SU-DHL-6 (cell line): Measurements from ENCODE around the gene IFI35.

Experiments
- H2AFZ ChIP-seq: fragments of 200-600 bp; sonication (generic); 2 replicates; pipeline ENCODE4 v1.6.1; 2014; ENCODE audit warnings: low read depth, mild to moderate bottlenecking, moderate library complexity, mixed read lengths, antibody characterized with exemption, low read length; ENCODE audit not compliant: severe bottlenecking
- H3F3A ChIP-seq: fragments of 200-600 bp; shearing (Covaris generic); 2 replicates; pipeline ENCODE4 v1.6.0; 2016; ENCODE audit warnings: antibody characterized with exemption, mild to moderate bottlenecking; ENCODE audit not compliant: insufficient read depth
- H3K27ac ChIP-seq: fragments of 200-600 bp; sonication (generic); 2 replicates; pipeline ENCODE4 v1.5.1; 2016; ENCODE audit warnings: low read depth, mild to moderate bottlenecking, low read length, moderate library complexity, mixed read lengths
- H3K27me3 ChIP-seq: fragments of 200-600 bp; sonication (generic), shearing (Covaris generic); 2 replicates; pipeline ENCODE4 v1.6.0; 2014; ENCODE audit warnings: mild to moderate bottlenecking, low read length
- H3K36me3 ChIP-seq: fragments of 200-600 bp; sonication (generic); 2 replicates; pipeline ENCODE4 v1.6.1; 2014; ENCODE audit warnings: mild to moderate bottlenecking, low read length, mixed read lengths
- H3K4me2 ChIP-seq: fragments of 300-600, 200-600 bp; shearing (Covaris generic), sonication (generic); 2 replicates; pipeline ENCODE4 v1.6.0; 2014; ENCODE audit warnings: low read length, low read depth, mild to moderate bottlenecking; ENCODE audit not compliant: poor library complexity, severe bottlenecking
- H3K4me3 ChIP-seq: fragments of 200-600 bp; sonication (generic); 2 replicates; pipeline ENCODE4 v1.5.1; 2014; ENCODE audit warnings: antibody characterized with exemption, low read length, mild to moderate bottlenecking, mixed read lengths; ENCODE audit not compliant: insufficient read depth, poor library complexity, severe bottlenecking
- H3K79me2 ChIP-seq: fragments of 200-600 bp; sonication (generic); 2 replicates; pipeline ENCODE4 v1.6.1; 2014; ENCODE audit warnings: mild to moderate bottlenecking, low read length, moderate library complexity; ENCODE audit not compliant: insufficient read depth
- H3K9ac ChIP-seq: fragments of 200-600 bp; sonication (generic); 2 replicates; pipeline ENCODE4 v1.7.0; 2014; ENCODE audit warnings: mild to moderate bottlenecking, low read length
- H3K9me2 ChIP-seq: fragments of 200-600 bp; sonication (generic); replicated peaks from 2 replicates; pipeline ENCODE4 v1.6.1; 2014; ENCODE audit warnings: low read length; ENCODE audit not compliant: insufficient read depth
- H3K9me3 ChIP-seq: fragments of 200-600 bp; sonication (generic); 2 replicates; pipeline ENCODE4 v1.6.1; 2014; ENCODE audit warnings: low read length, mixed read lengths; ENCODE audit not compliant: insufficient read depth
- H4K20me1 ChIP-seq: fragments of 200-600 bp; sonication (generic); 2 replicates; pipeline ENCODE4 v1.6.1; 2014; ENCODE audit warnings: low read depth, mild to moderate bottlenecking, antibody characterized with exemption, low read length, moderate library complexity, mixed read lengths
- EZH2phosphoT487 ChIP-seq: fragments of 200-600 bp; sonication (generic), shearing (Covaris generic); conservative IDR thresholded peaks from 2 replicates; pipeline ENCODE4 v1.6.1; 2018; ENCODE audit warnings: mild to moderate bottlenecking, antibody characterized with exemption, low read length, moderate library complexity, mixed read lengths
- TF ChIP-seq, protein P1 (sequence below): fragments of 200-600 bp; sonication (generic); IDR thresholded peaks from one replicate; pipeline ENCODE4 v1.5.1; 2017; ENCODE audit warnings: antibody characterized with exemption, mild to moderate bottlenecking, low read length, moderate library complexity; ENCODE audit not compliant: insufficient read depth, poor library complexity, severe bottlenecking

Gene IFI35

DNA sequence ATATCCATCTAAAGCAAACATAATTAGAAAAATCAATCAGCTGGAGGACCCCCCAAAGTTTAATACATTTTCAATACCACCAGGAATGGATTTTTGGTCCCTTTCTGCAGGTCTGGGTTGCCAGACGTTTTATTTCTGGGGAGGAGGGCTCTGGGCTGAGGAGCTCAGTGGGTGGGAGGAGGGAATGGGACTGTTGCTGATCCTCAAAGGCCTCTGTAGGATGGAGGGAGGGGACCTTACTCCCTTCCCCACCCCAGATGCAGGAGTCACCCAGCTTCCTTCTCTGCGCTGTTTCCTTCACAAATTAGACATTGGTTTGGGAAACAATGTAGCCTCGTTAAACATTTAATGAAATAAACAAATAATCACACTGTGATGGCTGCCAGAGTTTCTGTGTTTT is 25.1 kb downstream of the IFI35 start:
- no peak overlapping the region for H3K27ac ChIP-seq
- H3K9me3 ChIP-seq = no peaks in the 10 kb centered on the region
- no peaks in the 10 kb centered on the region for H3K27me3 ChIP-seq
- H3K4me3 ChIP-seq = no peak overlapping the region
- no peaks in the 10 kb centered on the region for H3K9me2 ChIP-seq
- H4K20me1 ChIP-seq = no peaks in the 10 kb centered on the region
- H3K36me3 ChIP-seq = no peaks in the 10 kb centered on the region
- no peak overlapping the region for H2AFZ ChIP-seq
- H3K79me2 ChIP-seq = no peaks in the 10 kb centered on the region
- H3K9ac ChIP-seq = no peak overlapping the region
- H3F3A ChIP-seq = no peaks in the 10 kb centered on the region; the same call in 1 of the 2 replicates
- TF ChIP-seq EZH2phosphoT487 = no peak
- H3K4me2 ChIP-seq = no peak overlapping the region

DNA sequence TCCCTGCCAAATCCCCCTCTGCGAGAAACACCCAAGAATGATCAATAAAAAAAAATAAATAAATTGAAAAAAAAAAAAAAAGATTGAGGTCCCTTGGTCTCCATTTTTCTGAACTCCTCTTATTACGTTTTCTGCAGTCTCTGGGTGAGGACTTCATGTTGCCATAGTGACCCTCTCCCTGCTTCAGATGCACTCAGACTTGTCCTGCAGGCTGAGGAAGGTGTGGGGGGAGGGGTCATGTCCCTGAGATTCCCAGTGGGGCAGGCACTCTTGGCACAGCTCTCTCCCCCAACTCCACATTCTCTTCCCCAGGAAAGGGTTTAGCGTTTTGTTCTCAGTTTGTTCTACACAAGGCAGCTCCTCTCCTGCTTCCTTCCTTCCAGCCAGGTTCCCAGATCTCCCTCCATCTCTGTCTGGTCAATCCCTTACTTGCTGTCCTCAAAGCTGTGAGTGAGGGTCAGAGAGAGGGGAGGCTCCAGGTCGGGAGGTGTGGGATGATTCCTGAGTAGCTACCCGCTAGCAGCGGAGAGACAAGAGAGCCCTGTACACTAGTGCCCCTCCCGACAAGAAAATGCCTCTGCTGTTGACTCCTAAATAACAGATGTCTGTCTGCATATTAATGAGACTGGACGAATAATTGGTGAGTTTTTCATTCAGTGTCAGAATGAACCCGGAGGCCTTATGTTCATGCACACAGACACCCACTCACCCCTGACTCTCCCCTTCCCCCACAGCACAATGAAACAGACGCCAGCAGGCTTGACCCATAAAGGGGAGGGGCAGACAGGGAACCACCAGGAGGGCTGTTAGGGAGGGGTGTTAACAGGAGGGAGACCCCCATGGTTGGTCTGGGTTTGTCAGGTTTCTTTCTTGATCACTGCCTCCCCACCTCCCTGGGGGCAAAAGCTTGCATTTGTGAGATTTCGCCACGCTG is 27.6 kb downstream of the IFI35 start:
- no peak overlapping the region for H2AFZ ChIP-seq
- no peaks in the 10 kb centered on the region for H3K79me2 ChIP-seq
- H3F3A ChIP-seq = no peaks in the 10 kb centered on the region
- no peaks in the 10 kb centered on the region for H3K9me2 ChIP-seq
- no peaks in the 10 kb centered on the region for H3K36me3 ChIP-seq
- no peak overlapping the region for H3K4me2 ChIP-seq
- no peaks in the 10 kb centered on the region for H4K20me1 ChIP-seq
- TF ChIP-seq EZH2phosphoT487 = no peak
- TF ChIP-seq, protein P1, sequence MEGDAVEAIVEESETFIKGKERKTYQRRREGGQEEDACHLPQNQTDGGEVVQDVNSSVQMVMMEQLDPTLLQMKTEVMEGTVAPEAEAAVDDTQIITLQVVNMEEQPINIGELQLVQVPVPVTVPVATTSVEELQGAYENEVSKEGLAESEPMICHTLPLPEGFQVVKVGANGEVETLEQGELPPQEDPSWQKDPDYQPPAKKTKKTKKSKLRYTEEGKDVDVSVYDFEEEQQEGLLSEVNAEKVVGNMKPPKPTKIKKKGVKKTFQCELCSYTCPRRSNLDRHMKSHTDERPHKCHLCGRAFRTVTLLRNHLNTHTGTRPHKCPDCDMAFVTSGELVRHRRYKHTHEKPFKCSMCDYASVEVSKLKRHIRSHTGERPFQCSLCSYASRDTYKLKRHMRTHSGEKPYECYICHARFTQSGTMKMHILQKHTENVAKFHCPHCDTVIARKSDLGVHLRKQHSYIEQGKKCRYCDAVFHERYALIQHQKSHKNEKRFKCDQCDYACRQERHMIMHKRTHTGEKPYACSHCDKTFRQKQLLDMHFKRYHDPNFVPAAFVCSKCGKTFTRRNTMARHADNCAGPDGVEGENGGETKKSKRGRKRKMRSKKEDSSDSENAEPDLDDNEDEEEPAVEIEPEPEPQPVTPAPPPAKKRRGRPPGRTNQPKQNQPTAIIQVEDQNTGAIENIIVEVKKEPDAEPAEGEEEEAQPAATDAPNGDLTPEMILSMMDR = no peak
- H3K27me3 ChIP-seq = no peaks in the 10 kb centered on the region
- no peak overlapping the region for H3K4me3 ChIP-seq
- H3K27ac ChIP-seq = no peak overlapping the region
- H3K9me3 ChIP-seq = no peaks in the 10 kb centered on the region
- no peak overlapping the region for H3K9ac ChIP-seq

DNA sequence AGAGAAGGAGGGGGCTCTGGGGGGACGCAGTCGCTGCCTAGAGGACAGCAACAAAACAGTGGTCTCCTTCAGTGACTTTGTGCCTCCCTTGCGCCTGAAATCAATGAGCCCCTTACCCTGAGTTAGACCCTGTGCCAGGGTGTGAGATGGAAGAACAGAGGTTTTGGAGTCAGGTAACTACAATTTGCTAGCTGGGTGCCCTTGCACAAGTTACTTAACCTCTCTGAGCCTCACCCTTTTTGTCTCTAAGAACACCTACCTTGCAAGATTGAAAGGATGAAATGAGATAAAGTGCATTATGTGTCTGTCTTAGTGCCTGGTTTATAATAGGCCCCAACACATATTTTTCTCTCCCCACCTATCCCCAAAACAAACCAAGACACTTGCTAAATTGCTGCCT is 28.3 kb downstream of the IFI35 start:
- no peaks in the 10 kb centered on the region for H3K9me3 ChIP-seq
- H3K4me2 ChIP-seq = no peak overlapping the region
- no peak overlapping the region for H3K9ac ChIP-seq
- no peak overlapping the region for H2AFZ ChIP-seq
- TF ChIP-seq, protein P1 = no peak
- TF ChIP-seq EZH2phosphoT487 = no peak
- H3K79me2 ChIP-seq = no peaks in the 10 kb centered on the region
- no peaks in the 10 kb centered on the region for H3K27me3 ChIP-seq
- no peak overlapping the region for H3K4me3 ChIP-seq
- no peaks in the 10 kb centered on the region for H3F3A ChIP-seq
- H3K36me3 ChIP-seq = no peaks in the 10 kb centered on the region
- no peaks in the 10 kb centered on the region for H3K9me2 ChIP-seq
- no peaks in the 10 kb centered on the region for H4K20me1 ChIP-seq
- H3K27ac ChIP-seq = no peak overlapping the region

DNA sequence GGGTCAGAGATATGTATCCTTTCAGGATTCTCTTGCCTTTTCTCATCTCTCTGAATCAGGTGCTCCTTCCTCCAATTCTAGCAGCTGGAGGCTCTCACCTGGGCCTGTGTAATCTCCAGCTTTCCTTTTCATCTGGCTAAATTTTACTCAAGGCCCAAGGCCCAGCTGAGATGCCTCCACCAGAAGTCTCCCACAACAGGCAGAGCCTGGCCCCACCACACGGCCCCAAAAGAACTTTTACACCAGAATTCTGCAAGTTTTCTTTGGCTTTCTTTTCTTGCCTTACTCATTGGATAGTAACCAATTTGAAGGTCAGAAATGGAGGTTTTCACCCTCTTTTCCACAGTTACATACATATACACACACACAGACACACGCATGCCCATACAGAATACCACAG is 33.1 kb downstream of the IFI35 start:
- Histone ChIP-seq H3F3A (no peaks in the 10 kb centered on the region), H3K79me2 (no peaks in the 10 kb centered on the region), H4K20me1 (no peaks in the 10 kb centered on the region), H3K27me3 (no peaks in the 10 kb centered on the region), H3K4me2 (no peak overlapping the region), H3K9me2 (no peaks in the 10 kb centered on the region), H3K4me3 (no peak overlapping the region), H3K36me3 (0 out of 2 replicates have a peak, but pooled peaks cover 4% of the 10 kb centered on the region), H3K27ac (no peak overlapping the region), H2AFZ (no peak overlapping the region), H3K9ac (no peak overlapping the region), H3K9me3 (no peaks in the 10 kb centered on the region)
- TF ChIP-seq, protein P1 = no peak
- TF ChIP-seq EZH2phosphoT487 = no peak
